ENCODE results near the gene RNF224. TPM values are rescaled to one million over a fixed set of nuclear protein-coding genes. Genes with fewer than 3 reads are reported as not detected.

Gene RNF224
- total RNA-seq, 1 experiment from 2014 or later: 0.30 TPM

DNA sequence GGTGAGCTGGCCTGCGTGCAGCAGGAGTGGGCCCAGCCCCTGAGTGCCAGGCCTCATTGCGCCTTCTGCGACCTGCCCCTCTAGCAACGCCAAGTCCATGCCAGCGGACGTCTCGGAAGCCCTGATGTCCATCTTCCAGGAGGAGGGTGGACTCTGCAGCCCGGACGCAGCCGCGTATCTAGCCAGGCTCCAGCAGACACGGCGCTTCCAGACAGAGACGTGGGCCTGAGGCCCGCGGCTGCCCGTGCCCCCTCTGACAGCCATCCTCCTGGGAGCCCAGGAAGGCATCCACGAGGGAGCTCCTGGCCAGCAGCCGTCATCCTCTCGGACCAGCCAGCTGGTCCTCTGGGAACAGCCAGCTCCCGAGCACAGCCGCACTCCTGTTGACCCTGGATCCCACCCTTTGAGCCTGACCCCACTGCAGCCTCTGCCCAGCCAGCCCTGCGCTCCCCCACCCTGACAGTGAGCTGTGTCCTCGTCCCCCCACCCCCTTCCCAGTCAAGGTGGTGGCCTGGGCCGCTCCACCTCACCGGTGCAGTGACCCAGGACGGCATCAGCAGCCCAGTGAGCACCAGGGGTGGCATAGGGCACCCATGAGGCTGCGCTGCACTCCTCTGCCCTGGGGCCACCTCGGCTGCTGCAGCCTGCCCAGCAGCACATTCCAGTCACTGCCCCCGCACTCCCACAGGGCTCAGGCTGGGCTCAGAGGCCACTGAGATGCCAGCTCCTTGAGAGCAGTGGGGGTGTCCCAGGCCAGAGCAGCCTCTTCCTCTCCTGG is 10.9 kb upstream of the RNF224 start:
- Histone ChIP-seq H3K9me2 (ENCODE audit: insufficient read depth) (no peaks in the 10 kb centered on the region), H3K36me3 (ENCODE audit: control insufficient read depth in 1 of 2, insufficient read depth in 2 of 2, low read length in 2 of 2) (no peaks in the 10 kb centered on the region), H2AFZ (ENCODE audit: low read depth, low read length, poor library complexity, severe bottlenecking) (no peak overlapping the region), H3K4me1 (ENCODE audit: control insufficient read depth in 1 of 2, insufficient read depth in 2 of 2, low read length in 2 of 2) (peaks cover 28 to 53% of the 10 kb centered on the region in 2 experiments), H3K27me3 (ENCODE audit: insufficient read depth, low read length) (no peaks in the 10 kb centered on the region), H3K4me2 (ENCODE audit: low read length) (peak overlapping the region; percentile 77), H3K9me3 (ENCODE audit: control insufficient read depth in 1 of 2, insufficient read depth in 1 of 2, low read depth in 1 of 2, low read length in 2 of 2) (no peaks in the 10 kb centered on the region), H4K20me1 (ENCODE audit: insufficient read depth) (no peaks in the 10 kb centered on the region), H3K9ac (ENCODE audit: low read length) (peak overlapping the region; percentile 52; the same call in 1 of the 2 replicates), H3K27ac (ENCODE audit: low read depth, low read length) (peak overlapping the region; percentile 94), H3K79me2 (ENCODE audit: insufficient read depth, low read length) (no peaks in the 10 kb centered on the region), H3K4me3 (replicated peaks in 1 of 2; ENCODE audit: low read depth in 1 of 2, low read length in 2 of 2) (peak overlapping the region in 1 of 2 experiments; percentile 45; a peak in 2 of 4 replicates)
- POLR2A ChIA-PET: interaction anchor here (0.7 to 1.8 kb wide), 2 partner anchors 10 to 53 kb away, joined by 5 to 6 read pairs; no protein-coding TSS in a partner anchor
- DNase-seq (ENCODE audit: low read depth, low spot score) (no peak), ATAC-seq (no peak)
- CTCF ChIA-PET: interaction anchor here (0.7 to 1.7 kb wide), 3 partner anchors 11 to 20 kb away, joined by 3 to 8 read pairs (median 3); partner anchors contain the start of gene RNF224
- TF ChIP-seq EZH2 (IDR thresholded peaks at IDR 0.05): no peak
- RAD21 ChIA-PET (ENCODE audit: low non-redundant PET in 1 of 2, low total read pairs in 2 of 2, uncharacterized antibody in 2 of 2, unreplicated experiment in 2 of 2): no interaction called here
- intact Hi-C loops (cut with micrococcal nuclease): no loop called here
- BruUV-seq (replicated peaks): no TSS peak

DNA sequence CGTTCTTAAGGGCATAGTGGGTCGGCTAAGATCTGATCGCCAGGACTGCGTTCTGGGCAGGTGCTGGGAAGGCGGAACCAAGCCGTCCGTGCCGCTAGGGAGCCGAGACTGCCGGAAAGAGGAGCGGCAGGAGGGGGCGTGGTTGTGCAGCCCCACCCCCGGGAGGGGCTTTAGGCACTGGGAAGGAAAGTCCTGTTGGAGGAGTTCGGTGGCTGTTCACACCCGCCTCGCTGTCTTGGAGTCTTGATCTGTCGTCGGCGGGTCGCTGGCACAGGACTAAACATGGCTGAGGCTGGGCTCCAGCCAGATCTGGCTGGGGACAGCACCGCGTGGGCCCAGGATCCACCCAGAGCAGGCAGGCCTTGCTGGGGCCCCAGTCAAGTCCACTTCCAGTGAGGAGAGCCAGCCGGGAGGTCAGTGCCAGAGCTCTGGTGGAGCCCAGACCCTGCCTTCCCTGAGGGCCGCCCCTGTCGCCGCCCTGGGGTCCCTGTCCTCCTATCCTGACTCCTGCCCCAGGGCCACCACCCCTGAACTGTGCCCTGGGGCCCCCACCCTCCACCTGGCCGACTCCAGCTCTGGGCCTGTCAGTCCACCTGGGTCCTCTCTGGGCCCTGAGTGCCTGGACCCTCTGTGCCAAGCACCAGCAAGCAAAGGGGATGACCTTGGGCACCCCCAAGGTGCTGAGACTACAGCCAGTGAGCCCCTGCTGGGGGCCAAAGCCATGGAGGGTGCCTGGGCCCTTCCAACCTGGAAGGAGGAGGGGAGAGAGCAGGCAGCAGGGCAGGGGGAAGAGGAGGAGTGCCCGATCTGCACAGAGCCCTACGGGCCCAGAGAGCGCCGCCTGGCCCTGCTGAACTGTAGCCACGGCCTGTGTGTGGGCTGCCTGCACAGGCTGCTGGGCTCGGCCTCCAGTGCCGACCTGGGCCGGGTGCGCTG is 9.8 kb upstream of the RNF224 start:
- CTCF ChIA-PET: interaction anchor here (0.9 kb wide), 1 partner anchor 10 kb away, joined by 3 read pairs; the partner anchor contains the start of gene RNF224
- H3K36me3 ChIP-seq (ENCODE audit: control insufficient read depth in 1 of 2, insufficient read depth in 2 of 2, low read length in 2 of 2): no peaks in the 10 kb centered on the region
- RAD21 ChIA-PET (ENCODE audit: low non-redundant PET in 1 of 2, low total read pairs in 2 of 2, uncharacterized antibody in 2 of 2, unreplicated experiment in 2 of 2): no interaction called here
- H3K4me1 ChIP-seq (ENCODE audit: control insufficient read depth in 1 of 2, insufficient read depth in 2 of 2, low read length in 2 of 2): peaks cover 28 to 59% of the 10 kb centered on the region in 2 experiments
- H2AFZ ChIP-seq (ENCODE audit: low read depth, low read length, poor library complexity, severe bottlenecking): no peak overlapping the region
- TSS peak; percentile 34 for BruUV-seq (replicated peaks)
- ATAC-seq (peak; percentile 77), DNase-seq (ENCODE audit: low read depth, low spot score) (peak; percentile 53)
- no peaks in the 10 kb centered on the region for H4K20me1 ChIP-seq (ENCODE audit: insufficient read depth)
- peak overlapping the region; percentile 52 for H3K9ac ChIP-seq (ENCODE audit: low read length)
- peak overlapping the region; percentile 94 for H3K27ac ChIP-seq (ENCODE audit: low read depth, low read length)
- H3K79me2 ChIP-seq (ENCODE audit: insufficient read depth, low read length): no peaks in the 10 kb centered on the region
- H3K4me3 ChIP-seq (replicated peaks in 1 of 2; ENCODE audit: low read depth in 1 of 2, low read length in 2 of 2): peak overlapping the region; percentile 45 to 46
- no peaks in the 10 kb centered on the region for H3K9me3 ChIP-seq (ENCODE audit: control insufficient read depth in 1 of 2, insufficient read depth in 1 of 2, low read depth in 1 of 2, low read length in 2 of 2)
- no peaks in the 10 kb centered on the region for H3K9me2 ChIP-seq (ENCODE audit: insufficient read depth)
- intact Hi-C loops (cut with micrococcal nuclease): no loop called here
- POLR2A ChIA-PET: interaction anchor here (0.7 to 1.8 kb wide), 3 partner anchors 9 to 54 kb away, joined by 3 to 6 read pairs (median 5); partner anchors contain the start of gene RNF224
- peak overlapping the region; percentile 77 for H3K4me2 ChIP-seq (ENCODE audit: low read length)
- no peaks in the 10 kb centered on the region for H3K27me3 ChIP-seq (ENCODE audit: insufficient read depth, low read length)
- TF ChIP-seq POLR2A (IDR thresholded peaks at IDR 0.05; ENCODE audit: borderline replicate concordance, extremely low read depth, insufficient read depth, insufficient read length) (peak; percentile 34), JUND (IDR thresholded peaks at IDR 0.05) (no peak), YY1 (IDR thresholded peaks at IDR 0.05; ENCODE audit: extremely low read depth, insufficient replicate concordance, low read depth, low read length) (peak; percentile 25), ELF1 (IDR thresholded peaks at IDR 0.05; ENCODE audit: borderline replicate concordance, low read depth) (no peak), TCF7L2 (IDR thresholded peaks at IDR 0.05; ENCODE audit: borderline replicate concordance, extremely low read depth, insufficient read depth, insufficient read length) (no peak), CBX3 (IDR thresholded peaks at IDR 0.05; ENCODE audit: low read depth) (no peak), SP1 (IDR thresholded peaks at IDR 0.05; ENCODE audit: low read depth) (no peak), ZNF274 (IDR thresholded peaks at IDR 0.05; ENCODE audit: low read depth, low read length) (no peak), RAD21 (IDR thresholded peaks at IDR 0.05; ENCODE audit: low read depth) (no peak), FOSL1 (IDR thresholded peaks at IDR 0.05; ENCODE audit: low read depth) (no peak), POLR2AphosphoS5 (IDR thresholded peaks at IDR 0.05; ENCODE audit: low read depth, low read length) (peak; percentile 80)
- TF ChIP-seq, protein P1, sequence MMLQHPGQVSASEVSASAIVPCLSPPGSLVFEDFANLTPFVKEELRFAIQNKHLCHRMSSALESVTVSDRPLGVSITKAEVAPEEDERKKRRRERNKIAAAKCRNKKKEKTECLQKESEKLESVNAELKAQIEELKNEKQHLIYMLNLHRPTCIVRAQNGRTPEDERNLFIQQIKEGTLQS (IDR thresholded peaks at IDR 0.05): no peak
- TF ChIP-seq, protein P2, sequence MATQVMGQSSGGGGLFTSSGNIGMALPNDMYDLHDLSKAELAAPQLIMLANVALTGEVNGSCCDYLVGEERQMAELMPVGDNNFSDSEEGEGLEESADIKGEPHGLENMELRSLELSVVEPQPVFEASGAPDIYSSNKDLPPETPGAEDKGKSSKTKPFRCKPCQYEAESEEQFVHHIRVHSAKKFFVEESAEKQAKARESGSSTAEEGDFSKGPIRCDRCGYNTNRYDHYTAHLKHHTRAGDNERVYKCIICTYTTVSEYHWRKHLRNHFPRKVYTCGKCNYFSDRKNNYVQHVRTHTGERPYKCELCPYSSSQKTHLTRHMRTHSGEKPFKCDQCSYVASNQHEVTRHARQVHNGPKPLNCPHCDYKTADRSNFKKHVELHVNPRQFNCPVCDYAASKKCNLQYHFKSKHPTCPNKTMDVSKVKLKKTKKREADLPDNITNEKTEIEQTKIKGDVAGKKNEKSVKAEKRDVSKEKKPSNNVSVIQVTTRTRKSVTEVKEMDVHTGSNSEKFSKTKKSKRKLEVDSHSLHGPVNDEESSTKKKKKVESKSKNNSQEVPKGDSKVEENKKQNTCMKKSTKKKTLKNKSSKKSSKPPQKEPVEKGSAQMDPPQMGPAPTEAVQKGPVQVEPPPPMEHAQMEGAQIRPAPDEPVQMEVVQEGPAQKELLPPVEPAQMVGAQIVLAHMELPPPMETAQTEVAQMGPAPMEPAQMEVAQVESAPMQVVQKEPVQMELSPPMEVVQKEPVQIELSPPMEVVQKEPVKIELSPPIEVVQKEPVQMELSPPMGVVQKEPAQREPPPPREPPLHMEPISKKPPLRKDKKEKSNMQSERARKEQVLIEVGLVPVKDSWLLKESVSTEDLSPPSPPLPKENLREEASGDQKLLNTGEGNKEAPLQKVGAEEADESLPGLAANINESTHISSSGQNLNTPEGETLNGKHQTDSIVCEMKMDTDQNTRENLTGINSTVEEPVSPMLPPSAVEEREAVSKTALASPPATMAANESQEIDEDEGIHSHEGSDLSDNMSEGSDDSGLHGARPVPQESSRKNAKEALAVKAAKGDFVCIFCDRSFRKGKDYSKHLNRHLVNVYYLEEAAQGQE (IDR thresholded peaks at IDR 0.05; ENCODE audit: low read depth): no peak

Measured in HCT116 (cell line).